ENCODE data around the gene C19orf44.

The C19orf44 gene

DNA sequence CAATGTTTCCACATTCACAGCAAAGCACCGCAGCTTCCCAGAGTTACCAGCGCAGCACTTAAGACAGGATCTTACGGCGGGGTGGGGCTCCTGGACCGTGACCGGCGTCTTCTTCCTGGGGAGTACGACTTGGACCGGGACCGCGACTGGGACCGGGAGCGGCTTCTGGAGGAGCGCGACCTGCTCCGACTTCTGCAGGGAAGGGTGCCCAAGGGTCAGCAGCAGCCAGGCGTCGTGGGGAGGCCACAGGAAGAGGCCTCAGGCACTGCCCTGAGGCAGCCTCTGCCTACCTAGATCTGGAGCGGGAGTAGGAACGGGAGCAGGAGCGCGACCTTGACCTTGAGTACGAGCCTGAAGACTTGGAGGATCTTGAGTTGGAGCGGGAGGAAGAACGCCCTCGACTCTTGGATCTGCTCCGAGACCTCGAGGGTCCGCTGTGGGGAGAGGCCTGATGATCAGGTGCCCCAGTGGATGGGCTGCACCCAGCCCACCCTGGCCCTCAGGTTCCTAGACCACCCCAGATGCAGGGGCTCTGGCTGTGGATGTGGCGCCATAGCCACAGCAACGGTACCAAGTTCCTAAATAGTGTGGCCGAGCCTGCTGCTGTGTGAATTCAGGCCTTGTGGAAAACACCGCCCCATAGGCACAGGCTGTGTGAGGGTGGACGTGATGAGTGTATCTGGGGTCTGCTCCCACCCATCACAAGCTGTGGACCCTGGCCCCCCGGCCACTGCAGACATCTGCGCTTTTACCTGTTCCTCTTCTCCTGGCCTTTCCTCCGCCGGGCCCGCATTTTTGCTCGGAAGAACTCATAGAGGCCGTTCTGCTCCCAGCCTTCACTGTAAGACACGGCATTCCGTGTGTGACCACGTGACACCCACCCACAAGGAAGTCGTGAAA is 24.1 kb downstream of the C19orf44 start:
- Mint-ChIP-seq H3K27ac (peak overlapping the region in 1 of 2 donors; percentile 85), H3K4me1 (no peaks in the 10 kb centered on the region)
- no peak for ATAC-seq

GRCh38 chr19:16520986-16521624 is 24.9 kb downstream of the C19orf44 start:
- Mint-ChIP-seq H3K4me1 (peaks cover 3% of the 10 kb centered on the region), H3K27me3 (no peaks in the 10 kb centered on the region), H3K27ac (peak overlapping the region in 1 of 2 donors; percentile 71), H3K4me3 (no peak overlapping the region), H3K9me3 (no peaks in the 10 kb centered on the region)
- ATAC-seq (no peak), DNase-seq (no peak)

More for the DNA sequence above, 24.1 kb downstream of the C19orf44 start:
- Mint-ChIP-seq H3K4me3 (no peak overlapping the region), H3K9me3 (no peaks in the 10 kb centered on the region), H3K27me3 (no peaks in the 10 kb centered on the region)
- DNase-seq = no peak

GRCh38 chr19:16521715-16522289 is 25.6 kb downstream of the C19orf44 start:
- Mint-ChIP-seq H3K4me3 (no peak overlapping the region), H3K27ac (no peak overlapping the region), H3K9me3 (no peaks in the 10 kb centered on the region), H3K4me1 (peaks cover 4% of the 10 kb centered on the region), H3K27me3 (no peaks in the 10 kb centered on the region)
- ATAC-seq (no peak), DNase-seq (no peak)

DNA sequence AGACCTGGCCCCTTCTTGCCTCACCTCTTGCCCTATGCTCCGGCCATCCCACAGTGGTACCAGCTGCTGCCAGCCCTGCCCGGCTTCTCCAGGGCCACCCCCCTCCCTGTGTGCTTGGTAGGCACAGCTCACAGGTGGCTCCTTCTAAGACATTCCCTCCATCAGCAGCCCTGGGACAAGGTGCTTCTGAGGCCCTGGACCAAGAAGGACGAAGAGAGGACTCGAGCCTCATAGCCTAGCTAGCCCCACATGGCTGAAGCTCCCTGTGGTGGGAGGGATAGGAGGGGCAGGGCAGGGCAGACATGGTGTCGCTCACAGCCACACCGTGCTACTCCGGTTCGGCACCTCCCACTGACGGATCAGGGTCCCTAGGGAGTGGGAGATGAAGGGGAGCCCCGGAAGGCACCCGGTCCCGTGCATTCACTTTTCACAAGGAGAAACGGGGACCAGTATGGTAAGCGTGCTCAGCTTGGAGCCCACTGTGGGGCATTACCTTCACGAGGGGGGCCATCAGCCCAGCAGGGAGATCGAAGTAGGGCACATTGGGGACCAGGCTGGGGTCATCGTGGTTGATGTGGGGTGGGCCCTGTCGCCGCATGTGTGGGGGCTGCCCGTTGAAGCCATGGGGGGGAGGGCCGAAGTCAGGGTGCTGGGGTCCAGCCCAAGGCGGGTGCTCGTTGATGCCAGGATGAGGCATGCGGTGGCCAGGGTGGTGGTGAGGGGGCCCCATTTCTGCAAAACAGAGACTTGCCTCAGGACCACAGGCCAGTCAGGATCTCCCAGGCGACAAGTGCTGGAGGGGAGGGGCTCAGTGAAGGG is 26.6 kb downstream of the C19orf44 start:
- no peaks in the 10 kb centered on the region for H3K27me3 Mint-ChIP-seq
- peaks cover 4% of the 10 kb centered on the region for H3K4me1 Mint-ChIP-seq
- no peak for DNase-seq
- no peak for ATAC-seq
- no peak overlapping the region for H3K4me3 Mint-ChIP-seq
- no peaks in the 10 kb centered on the region for H3K9me3 Mint-ChIP-seq
- peak overlapping the region in 1 of 2 donors; percentile 54 for H3K27ac Mint-ChIP-seq

DNA sequence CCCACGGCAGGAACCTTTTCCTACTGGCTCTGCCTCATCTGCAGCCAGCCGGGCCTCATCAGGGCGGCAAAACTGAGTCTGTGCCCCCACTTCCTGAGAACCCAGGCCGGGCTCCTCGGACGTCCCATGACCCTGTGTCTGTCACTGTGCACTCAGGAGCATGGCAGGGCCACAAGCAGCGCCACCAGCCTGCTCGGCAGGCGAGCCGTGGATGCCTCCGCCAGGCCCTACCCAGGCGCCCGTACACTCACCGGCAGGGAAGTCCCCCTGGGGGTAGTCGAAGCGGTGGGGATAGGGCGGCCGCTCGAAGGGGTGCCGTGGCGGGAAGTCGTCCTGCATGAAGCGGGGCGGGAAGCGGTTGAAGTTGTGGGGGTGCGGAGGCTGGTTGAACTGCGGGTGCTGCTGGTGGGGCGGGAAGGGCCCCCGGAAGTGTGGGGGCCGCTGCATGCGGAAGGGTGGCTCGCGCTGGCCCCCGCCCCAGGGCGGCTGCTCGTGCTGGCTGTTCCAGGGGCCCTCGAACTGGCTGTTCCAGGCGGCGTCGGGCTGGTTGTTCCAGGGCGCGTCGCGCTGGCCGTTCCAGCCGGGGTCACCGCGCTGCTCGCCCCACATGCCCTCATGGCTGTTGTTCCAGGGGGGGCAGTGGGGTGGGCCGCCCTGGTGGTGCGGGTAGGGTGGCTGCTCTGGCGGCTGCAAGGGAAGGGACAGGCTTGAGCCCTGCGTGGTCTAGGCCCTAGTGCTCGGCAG is 29.0 kb downstream of the C19orf44 start:
- Mint-ChIP-seq H3K4me1 (peaks cover 4% of the 10 kb centered on the region), H3K9me3 (no peaks in the 10 kb centered on the region), H3K27me3 (no peaks in the 10 kb centered on the region), H3K4me3 (no peak overlapping the region), H3K27ac (no peak overlapping the region)
- no peak for DNase-seq
- ATAC-seq = peak; percentile 16

DNA sequence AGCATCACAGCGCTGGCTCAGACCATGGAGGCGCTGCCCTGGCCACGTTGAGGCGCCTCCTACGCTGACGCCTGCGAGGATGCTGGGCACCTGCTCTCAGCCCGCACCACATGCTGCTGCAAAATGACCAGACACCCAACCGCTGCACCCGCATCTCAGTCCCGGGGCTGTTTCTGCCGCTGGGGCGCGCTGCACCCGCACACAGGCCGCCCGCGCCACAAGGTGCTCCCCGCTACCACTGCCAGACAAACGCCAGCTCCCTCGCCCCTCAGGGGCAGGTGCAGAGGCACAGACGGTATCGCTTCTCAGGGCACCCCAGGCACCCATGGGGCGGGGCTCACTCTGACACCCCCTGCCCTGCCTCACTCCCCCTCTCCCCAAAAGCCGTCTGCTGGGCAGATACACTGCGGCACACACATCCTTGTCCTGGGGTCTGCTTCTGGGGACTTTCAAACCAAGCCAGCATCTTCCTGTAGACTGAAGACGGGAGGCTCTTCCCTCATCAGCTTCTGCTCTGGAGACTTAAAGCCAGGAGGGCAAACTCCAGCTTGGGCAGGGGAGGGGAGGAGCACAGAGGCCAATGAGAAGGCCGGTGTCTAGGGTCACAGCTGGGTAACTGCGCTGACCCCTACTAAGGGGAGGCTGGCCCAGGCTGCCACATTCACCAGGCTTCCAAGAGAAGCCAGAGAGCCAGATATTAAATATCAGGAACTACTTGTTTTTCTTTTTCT is 29.7 kb downstream of the C19orf44 start:
- ATAC-seq = no peak
- DNase-seq = no peak
- peaks cover 4% of the 10 kb centered on the region for H3K4me1 Mint-ChIP-seq
- peak overlapping the region in 1 of 2 donors; percentile 44 for H3K27ac Mint-ChIP-seq
- no peak overlapping the region for H3K4me3 Mint-ChIP-seq
- no peaks in the 10 kb centered on the region for H3K27me3 Mint-ChIP-seq
- no peaks in the 10 kb centered on the region for H3K9me3 Mint-ChIP-seq

DNA sequence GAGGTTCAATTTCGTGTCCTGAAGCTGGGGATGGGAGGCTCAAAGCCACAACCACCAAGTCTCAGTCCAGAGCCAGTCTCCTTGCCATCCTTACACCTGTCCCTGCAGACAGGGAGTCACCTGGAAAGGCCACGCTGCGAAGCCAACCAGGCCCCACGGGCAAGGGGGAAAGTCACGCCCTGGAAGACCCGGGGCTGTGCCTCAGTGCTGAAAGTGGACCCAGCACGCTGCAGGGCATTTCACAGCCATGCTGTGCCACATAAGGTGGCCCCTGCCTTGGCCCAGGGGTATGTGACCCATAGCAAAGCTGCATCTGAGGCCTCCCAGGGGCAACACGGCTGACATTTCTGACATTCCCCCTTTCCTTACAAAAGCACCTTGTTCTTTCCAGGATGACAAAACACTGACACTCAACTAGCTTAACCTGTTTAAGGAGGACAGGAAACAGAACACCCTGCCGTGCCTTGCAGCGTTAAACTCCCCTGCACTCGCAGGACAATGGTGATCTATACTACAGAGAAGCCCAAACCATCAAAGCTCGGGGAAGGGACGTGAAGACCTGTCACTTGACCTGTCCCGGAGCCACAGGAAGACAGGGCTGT is 31.2 kb downstream of the C19orf44 start:
- Mint-ChIP-seq H3K27me3 (no peaks in the 10 kb centered on the region), H3K4me1 (peaks cover 4% of the 10 kb centered on the region), H3K4me3 (no peak overlapping the region), H3K27ac (peak overlapping the region in 1 of 2 donors; percentile 38), H3K9me3 (no peaks in the 10 kb centered on the region)
- no peak for DNase-seq
- no peak for ATAC-seq

GRCh38 chr19:16527971-16528521 is 31.9 kb downstream of the C19orf44 start:
- peak; percentile 25 to 43 for DNase-seq
- H3K27me3 Mint-ChIP-seq = no peaks in the 10 kb centered on the region
- peak overlapping the region in 1 of 2 donors; percentile 85 for H3K27ac Mint-ChIP-seq
- no peak overlapping the region for H3K4me3 Mint-ChIP-seq
- H3K4me1 Mint-ChIP-seq = peaks cover 4% of the 10 kb centered on the region
- H3K9me3 Mint-ChIP-seq = no peaks in the 10 kb centered on the region
- peak; percentile 62 for ATAC-seq

DNA sequence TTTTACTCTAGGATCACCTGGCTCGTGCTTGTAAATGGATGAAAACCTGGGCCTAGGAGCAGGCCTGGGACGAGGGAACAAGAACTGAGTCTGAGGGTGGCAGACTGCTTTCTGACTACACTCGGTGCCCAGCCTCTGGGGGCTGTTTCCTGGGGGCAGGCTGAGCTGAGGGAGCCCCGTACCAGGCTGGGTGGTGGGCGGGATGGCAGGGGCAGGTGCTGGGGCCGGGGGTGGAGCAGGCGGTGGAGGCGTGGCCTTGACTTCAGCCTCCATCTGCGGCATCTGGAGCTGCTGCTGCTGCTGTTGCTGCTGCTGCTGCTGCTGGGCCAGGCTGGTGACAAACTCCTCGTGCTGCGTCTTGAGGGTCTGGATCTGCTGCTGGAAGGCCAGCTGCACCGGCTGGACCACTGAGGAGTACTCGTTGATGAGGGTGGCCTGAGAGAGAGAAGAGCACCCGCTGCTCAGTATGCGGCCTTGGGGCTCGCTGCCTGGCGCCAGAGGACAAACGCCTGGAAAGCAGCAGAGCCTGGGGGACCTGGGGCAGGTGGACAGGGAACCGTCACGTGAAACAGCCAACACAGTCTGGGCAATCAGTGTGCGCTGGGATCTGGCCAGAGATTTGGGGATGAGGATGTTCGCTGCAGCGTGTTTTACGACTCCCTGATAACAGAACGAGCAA is 33.4 kb downstream of the C19orf44 start:
- Mint-ChIP-seq H3K4me1 (peaks cover 4% of the 10 kb centered on the region), H3K9me3 (no peaks in the 10 kb centered on the region), H3K4me3 (no peak overlapping the region), H3K27me3 (no peaks in the 10 kb centered on the region), H3K27ac (peak overlapping the region in 1 of 2 donors; percentile 34)
- ATAC-seq = no peak
- DNase-seq = no peak

- peaks cover 4% of the 10 kb centered on the region for H3K4me1 Mint-ChIP-seq
- DNase-seq = no peak
- ATAC-seq = no peak
- H3K9me3 Mint-ChIP-seq = no peaks in the 10 kb centered on the region
- H3K27me3 Mint-ChIP-seq = no peaks in the 10 kb centered on the region
- no peak overlapping the region for H3K4me3 Mint-ChIP-seq
- no peak overlapping the region for H3K27ac Mint-ChIP-seq
Observed at GRCh38 chr19:16530540-16531379, 34.6 kb downstream of the C19orf44 start.

GRCh38 chr19:16531380-16531669 is 35.1 kb downstream of the C19orf44 start:
- Mint-ChIP-seq H3K27ac (peak overlapping the region in 1 of 2 donors; percentile 4), H3K27me3 (no peaks in the 10 kb centered on the region), H3K4me1 (peaks cover 5% of the 10 kb centered on the region), H3K9me3 (no peaks in the 10 kb centered on the region), H3K4me3 (no peak overlapping the region)
- no peak for ATAC-seq
- no peak for DNase-seq

DNA sequence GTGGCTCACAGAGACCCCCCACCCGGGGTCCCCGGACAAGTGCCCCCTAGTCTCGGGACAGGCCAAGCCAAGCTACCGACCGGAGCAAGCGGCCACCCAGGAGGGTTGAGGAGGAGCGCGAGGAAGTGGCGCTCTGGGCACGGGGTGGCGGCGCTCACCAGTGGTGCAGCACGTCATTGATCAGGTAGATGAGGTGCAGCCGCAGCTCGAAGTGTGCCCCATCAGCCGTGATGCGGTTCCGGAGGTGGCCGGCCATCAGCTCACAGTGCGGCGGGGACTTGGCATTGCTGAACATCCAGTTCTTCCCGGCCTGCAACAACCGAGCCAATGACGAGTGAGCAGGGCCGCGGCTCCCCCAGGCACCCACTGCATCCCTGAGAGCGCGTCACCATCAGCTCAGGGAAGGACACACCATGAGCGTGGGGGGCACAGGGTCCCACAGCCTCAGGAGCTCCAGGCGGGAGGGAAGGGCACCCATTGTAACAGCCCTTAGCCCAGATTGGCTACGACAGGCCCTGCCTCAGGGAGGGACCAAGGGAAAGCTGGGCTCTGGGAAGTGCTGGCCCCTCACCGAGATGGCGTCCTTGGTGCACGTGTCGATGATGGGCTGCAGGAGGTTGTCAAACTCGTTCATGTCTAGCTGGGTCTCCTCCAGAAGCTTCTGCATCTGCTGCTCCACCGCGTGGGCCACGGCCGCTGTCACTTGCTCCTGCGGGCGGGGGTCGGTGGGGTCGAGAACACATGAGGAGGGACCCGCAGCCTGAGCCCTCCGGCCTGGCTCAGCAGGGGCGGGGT is 36.4 kb downstream of the C19orf44 start:
- Mint-ChIP-seq H3K4me3 (no peak overlapping the region), H3K9me3 (no peaks in the 10 kb centered on the region), H3K27ac (peak overlapping the region in 1 of 2 donors; percentile 34), H3K4me1 (peaks cover 17% of the 10 kb centered on the region), H3K27me3 (no peaks in the 10 kb centered on the region)
- ATAC-seq (no peak), DNase-seq (no peak)

All from stimulated activated naive CD8-positive, alpha-beta T cell treated with anti-CD3 and anti-CD28 coated beads, Interleukin-15, amount 100 ng/mL, for 72 hours (primary cell).